Endothelial cell of umbilical vein (primary cell): ENCODE data around the gene RECQL5. TPM values are rescaled to one million over a fixed set of nuclear protein-coding genes. Genes with fewer than 3 reads are reported as not detected.

Experiments
- BruUV-seq: library from RNA; stranded (reverse); fragments of 400-500 nt; replicated peaks from 2 replicates; lab custom pipeline; 2021; lab: Mats Ljungman, UMichigan
- CTCF ChIA-PET: fragments of 300-600, 350-600 bp; sonication (Branson Sonifier 250); formaldehyde crosslinking; loops from one replicate; lab custom pipeline; 2021; ENCODE audit warnings: antibody characterized with exemption, inconsistent platforms; lab: Charles Lee
- POLR2A ChIA-PET: fragments of 300-600, 350-600 bp; sonication (Branson Sonifier 250); formaldehyde crosslinking; loops from one replicate; lab custom pipeline; 2021; ENCODE audit warnings: antibody characterized with exemption, inconsistent platforms; lab: Charles Lee
- DNase-seq: peaks from one replicate; pipeline ENCODE4 v3.0.0-alpha.2; 2011; ENCODE audit warnings: low read depth, low spot score
- FAIRE-seq: peaks from 2 replicates; lab custom pipeline; 2011; peaks lifted over from hg19 to GRCh38; lab: Jason Lieb, UNC
- H2AFZ ChIP-seq: 2 replicates; pipeline ENCODE4 v1.6.0; 2012; ENCODE audit warnings: low read depth, low read length, control low read depth, inconsistent platforms
- H3K27ac ChIP-seq: 2 replicates; pipeline ENCODE4 v1.5.1; 2011; ENCODE audit warnings: low read depth, mild to moderate bottlenecking, control low read depth, low read length, moderate library complexity; ENCODE audit not compliant: insufficient read depth
- H3K27me3 ChIP-seq, 2 experiments: 2 replicates each; pipeline versions ENCODE4 v1.6.0 to v1.6.1; 2011; ENCODE audit warnings: low read length in 2 of 2, mixed read lengths in 1 of 2; ENCODE audit not compliant: control insufficient read depth in 2 of 2, insufficient read depth in 2 of 2
- H3K36me3 ChIP-seq, 2 experiments: 2 replicates in 1 of 2; 3 replicates in 1 of 2; pipeline ENCODE4 v1.5.1; 2011; ENCODE audit warnings: low read length in 2 of 2, mild to moderate bottlenecking in 1 of 2, moderate library complexity in 1 of 2; ENCODE audit not compliant: control insufficient read depth in 2 of 2, insufficient read depth in 2 of 2; ENCODE audit errors: extremely low read depth in 1 of 2
- H3K4me1 ChIP-seq: 3 replicates; pipeline ENCODE4 v1.5.1; 2011; ENCODE audit warnings: mild to moderate bottlenecking, low read length; ENCODE audit not compliant: control insufficient read depth, insufficient read depth; ENCODE audit errors: extremely low read depth
- H3K4me2 ChIP-seq: 2 replicates; pipeline ENCODE4 v1.6.1; 2011; ENCODE audit warnings: low read length, control low read depth, mixed read lengths; ENCODE audit not compliant: insufficient read depth
- H3K4me3 ChIP-seq, 3 experiments: fragments of 200-600 bp in 1 of 3; sonication (generic), shearing (Covaris generic) in 1 of 3; replicated peaks in 1 of 3; 2 replicates each; pipeline ENCODE4 v1.5.1; 2011 to 2016; ENCODE audit warnings: control low read depth in 3 of 3, low read length in 3 of 3, mild to moderate bottlenecking in 2 of 3, inconsistent platforms in 1 of 3, low read depth in 1 of 3, moderate library complexity in 1 of 3; ENCODE audit not compliant: insufficient read depth in 1 of 3
- H3K79me2 ChIP-seq: 2 replicates; pipeline ENCODE4 v1.6.0; 2012; ENCODE audit warnings: low read length, inconsistent platforms; ENCODE audit not compliant: control insufficient read depth, insufficient read depth
- H3K9ac ChIP-seq: replicated peaks from 2 replicates; pipeline ENCODE3; 2011; ENCODE audit warnings: low read length, control low read depth; ENCODE audit not compliant: insufficient read depth; ENCODE audit errors: extremely low read depth
- H3K9me1 ChIP-seq: replicated peaks from 3 replicates; pipeline ENCODE4 v1.6.0; 2011; ENCODE audit warnings: mild to moderate bottlenecking, low read length; ENCODE audit not compliant: control insufficient read depth, insufficient read depth; ENCODE audit errors: extremely low read depth
- H3K9me3 ChIP-seq: replicated peaks from 2 replicates; pipeline ENCODE4 v1.5.1; 2012; ENCODE audit warnings: low read length, inconsistent platforms; ENCODE audit not compliant: control insufficient read depth, insufficient read depth
- H4K20me1 ChIP-seq: replicated peaks from 2 replicates; pipeline ENCODE3; 2011; ENCODE audit warnings: mild to moderate bottlenecking, low read length; ENCODE audit not compliant: control insufficient read depth, insufficient read depth; ENCODE audit errors: extremely low read depth
- CTCF ChIP-seq, 2 donors: IDR thresholded peaks; 1 replicate in 1 of 2; 2 replicates in 1 of 2; pipeline ENCODE4 v1.5.1; 2011; ENCODE audit warnings: low read length in 2 of 2, mild to moderate bottlenecking in 2 of 2, moderate library complexity in 2 of 2, control low read depth in 1 of 2, inconsistent platforms in 1 of 2, low read depth in 1 of 2; ENCODE audit not compliant: insufficient read depth in 1 of 2; ENCODE audit errors: extremely low read depth in 1 of 2
- EZH2 ChIP-seq: IDR thresholded peaks from 2 replicates; pipeline ENCODE4 v1.6.1; 2012; ENCODE audit warnings: borderline replicate concordance, low read depth, mild to moderate bottlenecking, moderate library complexity, low read length, inconsistent platforms; ENCODE audit not compliant: severe bottlenecking
- FOS ChIP-seq: IDR thresholded peaks from 2 replicates; pipeline ENCODE4 v1.6.1; 2011; ENCODE audit warnings: mild to moderate bottlenecking, low read length, moderate library complexity, borderline replicate concordance; ENCODE audit not compliant: insufficient read depth
- GATA2 ChIP-seq: IDR thresholded peaks from 2 replicates; pipeline ENCODE4 v1.7.0; 2011; ENCODE audit warnings: low read depth, mild to moderate bottlenecking, moderate library complexity, mixed read lengths, low read length; ENCODE audit not compliant: insufficient read length, insufficient read depth
- JUN ChIP-seq: IDR thresholded peaks from 2 replicates; pipeline ENCODE4 v1.6.1; 2011; ENCODE audit warnings: borderline replicate concordance, low read depth; ENCODE audit not compliant: insufficient read length, insufficient read depth
- MYC ChIP-seq: IDR thresholded peaks from one replicate; pipeline ENCODE4 v1.6.1; 2011; ENCODE audit warnings: mild to moderate bottlenecking, low read depth, low read length
- POLR2A ChIP-seq: IDR thresholded peaks from 2 replicates; pipeline ENCODE4 v1.6.1; 2012; ENCODE audit warnings: low read depth, mild to moderate bottlenecking, control low read depth, low read length
- POLR2AphosphoS5 ChIP-seq: IDR thresholded peaks from 2 replicates; pipeline ENCODE4 v1.6.1; 2012; ENCODE audit warnings: low read depth, mild to moderate bottlenecking, control low read depth, low read length, moderate library complexity; ENCODE audit not compliant: insufficient read depth
- dilution Hi-C: fragments of 300-500 bp; cut with MboI; formaldehyde crosslinking; loops from one replicate; pipeline ENCODE4 v1.15.0; 2019; ENCODE audit warnings: low sequenced_read_pairs; ENCODE audit not compliant: extremely low pct_ligation_motif_present
- intact Hi-C: fragments of 100-400 bp; cut with micrococcal nuclease; formaldehyde crosslinking; loops from one replicate; pipeline ENCODE4 v1.10.0; 2022
- polyA plus RNA-seq, 4 experiments: library from polyadenylated mRNA; depleted of rRNA in 3 of 4; stranded (reverse) in 3 of 4; unstranded in 1 of 4; fragments of >200 nt; gene quantifications; 2 replicates each; pipeline versions ENCODE4 v1.2.1 to v1.2.3, GENCODE V29; 2011 to 2012; ENCODE audit warnings: missing spikeins in 1 of 4
- total RNA-seq: library from RNA; stranded (reverse); gene quantifications from 2 replicates; pipeline ENCODE4 v1.2.3, GENCODE V29; 2021
- TF ChIP-seq, protein P1 (sequence below): IDR thresholded peaks from 2 replicates; pipeline ENCODE4 v1.6.1; 2011; ENCODE audit not compliant: insufficient read depth, insufficient read length

The RECQL5 gene
- total and polyA plus RNA-seq, 2 donors (not counting 3 experiments of a cell fraction or from before 2014, with no cell fraction given) = 21.3 to 30.7 TPM

- no peaks in the 10 kb centered on the region for H3K27me3 ChIP-seq
- TF ChIP-seq JUN = no peak
- no peak for TF ChIP-seq POLR2AphosphoS5
- no peak for TF ChIP-seq POLR2A
- TF ChIP-seq EZH2 = no peak
- TF ChIP-seq, protein P1, sequence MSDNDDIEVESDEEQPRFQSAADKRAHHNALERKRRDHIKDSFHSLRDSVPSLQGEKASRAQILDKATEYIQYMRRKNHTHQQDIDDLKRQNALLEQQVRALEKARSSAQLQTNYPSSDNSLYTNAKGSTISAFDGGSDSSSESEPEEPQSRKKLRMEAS = no peak
- no peak for TF ChIP-seq CTCF (IDR thresholded peaks at IDR 0.05; ENCODE audit: extremely low read depth in 1 of 2, insufficient read depth in 1 of 2, low read depth in 1 of 2, low read length in 2 of 2)
- TF ChIP-seq MYC = no peak
- no peak for TF ChIP-seq GATA2
- TF ChIP-seq FOS = no peak
- no peaks in the 10 kb centered on the region for H3K9me1 ChIP-seq
- no peak overlapping the region for H2AFZ ChIP-seq
- DNase-seq = no peak
- no peaks in the 10 kb centered on the region for H3K9me3 ChIP-seq
- CTCF ChIA-PET = interaction anchor here (1.1 to 19.6 kb wide), 3 partner anchors 9 to 75 kb away, joined by 5 to 653 read pairs (median 26); partner anchors contain the start of gene SMIM5
- dilution Hi-C loops (no loop called here), intact Hi-C loops (no loop called here)
- no TSS peak for BruUV-seq
- no peaks in the 10 kb centered on the region for H4K20me1 ChIP-seq
- H3K4me1 ChIP-seq = peaks cover 20% of the 10 kb centered on the region
- no peak overlapping the region for H3K4me3 ChIP-seq
- no peak overlapping the region for H3K4me2 ChIP-seq
- peaks cover 14 to 27% of the 10 kb centered on the region in 2 experiments for H3K36me3 ChIP-seq
- no peak overlapping the region for H3K27ac ChIP-seq
- POLR2A ChIA-PET = no interaction called here
- peaks cover 71% of the 10 kb centered on the region for H3K79me2 ChIP-seq
- FAIRE-seq = no peak
- H3K9ac ChIP-seq = no peak overlapping the region
Observed at GRCh38 chr17:75670868-75671267, 3.9 kb upstream of the RECQL5 start.
